Testis (tissue), 2 donors: ENCODE measurements around the gene CNNM4.

Experiments used
- POLR2A ChIP-seq: fragments of 450-650 bp; IDR thresholded peaks from one replicate; pipeline ENCODE4 v1.6.1; 2017; ENCODE audit warnings: antibody characterized with exemption, mild to moderate bottlenecking, moderate library complexity
- TF ChIP-seq, protein P1 (sequence below), 3 experiments: fragments of 450-650 bp in 2 of 3; fragments of 200-600 bp in 1 of 3; sonication (generic) in 1 of 3; IDR thresholded peaks; one replicate each; pipeline ENCODE4 v1.5.1; 2016 to 2019; ENCODE audit warnings: antibody characterized with exemption in 3 of 3, mild to moderate bottlenecking in 2 of 3, moderate library complexity in 1 of 3

- TF ChIP-seq, protein P1, sequence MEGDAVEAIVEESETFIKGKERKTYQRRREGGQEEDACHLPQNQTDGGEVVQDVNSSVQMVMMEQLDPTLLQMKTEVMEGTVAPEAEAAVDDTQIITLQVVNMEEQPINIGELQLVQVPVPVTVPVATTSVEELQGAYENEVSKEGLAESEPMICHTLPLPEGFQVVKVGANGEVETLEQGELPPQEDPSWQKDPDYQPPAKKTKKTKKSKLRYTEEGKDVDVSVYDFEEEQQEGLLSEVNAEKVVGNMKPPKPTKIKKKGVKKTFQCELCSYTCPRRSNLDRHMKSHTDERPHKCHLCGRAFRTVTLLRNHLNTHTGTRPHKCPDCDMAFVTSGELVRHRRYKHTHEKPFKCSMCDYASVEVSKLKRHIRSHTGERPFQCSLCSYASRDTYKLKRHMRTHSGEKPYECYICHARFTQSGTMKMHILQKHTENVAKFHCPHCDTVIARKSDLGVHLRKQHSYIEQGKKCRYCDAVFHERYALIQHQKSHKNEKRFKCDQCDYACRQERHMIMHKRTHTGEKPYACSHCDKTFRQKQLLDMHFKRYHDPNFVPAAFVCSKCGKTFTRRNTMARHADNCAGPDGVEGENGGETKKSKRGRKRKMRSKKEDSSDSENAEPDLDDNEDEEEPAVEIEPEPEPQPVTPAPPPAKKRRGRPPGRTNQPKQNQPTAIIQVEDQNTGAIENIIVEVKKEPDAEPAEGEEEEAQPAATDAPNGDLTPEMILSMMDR (IDR thresholded peaks at IDR 0.05), result no peak
- no peak for TF ChIP-seq POLR2A
Observed at GRCh38 chr2:96768083-96768561, 7.4 kb downstream of the CNNM4 start.
